GM19351 (cell line): ENCODE results near the gene PLA2G4B.

Experiments used
- ATAC-seq: cut with Tn5 transposase; IDR thresholded peaks from one replicate; pipeline ENCODE4 v1.9.1; 2021; ENCODE audit warnings: mild to moderate bottlenecking, moderate library complexity; ENCODE audit not compliant: unreplicated experiment

The PLA2G4B gene

GRCh38 chr15:41838400-41838897 lies at the start of gene PLA2G4B:
Gene PLA2G4B (plus strand): TSS chr15:41838847. CDS start chr15:41838914, 67 bp downstream.
- no peak for ATAC-seq

- no peak for ATAC-seq
These were observed 49.4 kb upstream of the PLA2G4B start for GRCh38 chr15:41789236-41789635.

- no peak for ATAC-seq
These were observed 49.0 kb upstream of the PLA2G4B start for GRCh38 chr15:41789662-41790061.

DNA sequence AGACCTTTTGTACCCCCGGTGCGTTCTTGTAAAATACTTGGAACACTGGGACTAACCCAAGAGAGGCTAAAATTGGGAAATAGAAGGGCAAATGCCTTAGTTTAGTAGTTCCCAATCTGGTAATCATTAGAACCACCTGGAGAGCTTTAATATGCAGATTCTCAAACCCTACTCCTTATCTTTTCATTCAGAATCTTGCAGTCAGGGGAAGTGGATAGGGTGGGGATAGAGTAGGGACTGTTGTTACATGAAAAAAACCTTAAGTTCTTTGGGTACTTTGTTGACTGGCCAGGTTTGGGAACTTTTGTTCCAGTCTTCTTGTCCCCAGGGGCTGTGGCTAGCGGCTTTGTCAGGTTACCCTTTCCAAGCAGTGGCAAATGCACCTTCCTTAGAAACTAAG lies 48.5 kb upstream of the PLA2G4B start:
- no peak for ATAC-seq

DNA sequence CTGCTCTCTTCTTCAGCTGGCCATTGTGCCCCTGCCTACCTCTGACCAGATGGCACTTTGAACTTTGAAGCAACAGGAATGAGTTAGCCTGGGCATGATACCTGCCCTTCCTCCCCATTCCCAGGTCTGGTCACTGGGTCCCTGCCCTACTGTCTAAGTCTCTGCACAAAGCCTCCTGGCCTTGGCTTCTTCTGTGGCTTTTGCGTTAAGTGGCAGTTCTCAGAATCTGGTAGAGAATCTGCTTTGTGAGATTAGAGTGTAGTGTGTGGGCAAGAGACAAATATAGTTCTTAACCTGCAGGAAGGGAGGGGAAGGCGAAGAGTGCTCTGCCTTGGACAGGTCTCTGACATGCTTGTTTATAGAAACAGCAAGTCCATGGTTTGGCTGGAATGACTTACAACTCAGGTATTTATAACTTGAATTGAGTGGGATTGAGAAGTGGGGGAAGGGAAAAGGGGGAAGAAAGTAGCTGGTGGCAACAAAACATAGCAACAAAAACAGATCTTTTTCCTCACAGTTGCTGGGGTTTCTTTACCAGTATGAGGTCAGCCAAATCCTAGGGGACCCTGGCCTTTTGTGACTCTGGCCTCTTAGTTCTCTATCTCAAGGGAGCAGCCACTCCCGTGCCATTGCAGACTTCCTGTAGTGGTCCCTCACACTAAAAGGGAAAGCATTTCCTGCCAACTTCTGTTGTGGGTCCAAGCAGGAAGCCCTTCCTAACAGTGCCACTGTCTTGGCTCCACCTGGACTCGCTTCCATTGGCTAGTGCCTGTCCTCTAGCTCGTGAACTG lies 47.7 kb upstream of the PLA2G4B start:
- no peak for ATAC-seq

DNA sequence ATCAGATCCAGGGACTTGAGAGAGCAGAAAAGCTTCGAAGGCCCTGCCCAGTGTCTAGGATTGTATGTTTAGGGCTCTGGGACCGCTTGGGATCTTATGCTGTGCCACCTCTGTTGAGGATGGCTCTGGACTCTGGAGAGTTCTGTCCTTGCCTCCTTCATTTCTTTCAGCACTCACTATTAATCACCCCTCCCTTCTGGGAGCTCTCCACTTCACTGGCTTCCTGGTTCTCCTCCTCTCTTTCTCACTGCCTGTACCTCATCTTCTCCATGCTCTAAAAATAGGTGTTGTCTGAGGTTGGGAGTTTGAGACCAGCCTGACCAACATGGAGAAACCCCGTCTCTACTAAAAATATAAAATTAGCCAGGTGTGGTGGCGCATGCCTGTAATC lies 47.1 kb upstream of the PLA2G4B start:
- no peak for ATAC-seq

DNA sequence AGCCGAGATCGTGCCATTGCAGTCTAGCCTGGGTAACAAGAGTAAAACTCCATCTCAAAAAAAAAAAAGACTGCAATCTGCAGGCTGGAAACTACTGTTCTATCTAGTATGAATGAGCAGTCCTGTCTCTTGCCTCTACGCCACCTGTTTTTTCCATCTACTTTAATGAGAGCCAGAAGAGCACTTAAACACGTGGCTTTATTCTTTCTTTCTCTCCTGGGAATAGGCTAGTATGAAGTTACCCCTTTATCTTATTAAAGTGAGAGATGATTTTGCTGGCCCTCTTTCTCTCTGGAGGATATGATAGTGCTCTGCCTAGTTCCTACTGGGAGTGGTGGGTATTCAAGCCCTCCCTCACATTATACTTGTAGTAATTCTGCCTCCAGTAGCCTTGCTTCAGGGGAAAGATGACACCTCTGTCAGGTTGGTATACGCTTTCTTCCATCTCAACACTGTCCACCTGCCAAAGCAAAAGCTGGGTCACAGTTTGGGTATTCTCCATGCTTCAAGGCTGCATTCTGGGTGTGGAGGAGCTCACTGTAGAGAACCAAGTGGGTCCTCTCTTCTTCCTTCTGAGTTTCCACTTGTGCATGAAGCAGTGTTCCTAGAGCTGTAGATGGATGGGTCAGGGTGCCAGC lies 46.5 kb upstream of the PLA2G4B start:
- ATAC-seq = no peak

GRCh38 chr15:41794081-41794480 lies 44.6 kb upstream of the PLA2G4B start:
- no peak for ATAC-seq

DNA sequence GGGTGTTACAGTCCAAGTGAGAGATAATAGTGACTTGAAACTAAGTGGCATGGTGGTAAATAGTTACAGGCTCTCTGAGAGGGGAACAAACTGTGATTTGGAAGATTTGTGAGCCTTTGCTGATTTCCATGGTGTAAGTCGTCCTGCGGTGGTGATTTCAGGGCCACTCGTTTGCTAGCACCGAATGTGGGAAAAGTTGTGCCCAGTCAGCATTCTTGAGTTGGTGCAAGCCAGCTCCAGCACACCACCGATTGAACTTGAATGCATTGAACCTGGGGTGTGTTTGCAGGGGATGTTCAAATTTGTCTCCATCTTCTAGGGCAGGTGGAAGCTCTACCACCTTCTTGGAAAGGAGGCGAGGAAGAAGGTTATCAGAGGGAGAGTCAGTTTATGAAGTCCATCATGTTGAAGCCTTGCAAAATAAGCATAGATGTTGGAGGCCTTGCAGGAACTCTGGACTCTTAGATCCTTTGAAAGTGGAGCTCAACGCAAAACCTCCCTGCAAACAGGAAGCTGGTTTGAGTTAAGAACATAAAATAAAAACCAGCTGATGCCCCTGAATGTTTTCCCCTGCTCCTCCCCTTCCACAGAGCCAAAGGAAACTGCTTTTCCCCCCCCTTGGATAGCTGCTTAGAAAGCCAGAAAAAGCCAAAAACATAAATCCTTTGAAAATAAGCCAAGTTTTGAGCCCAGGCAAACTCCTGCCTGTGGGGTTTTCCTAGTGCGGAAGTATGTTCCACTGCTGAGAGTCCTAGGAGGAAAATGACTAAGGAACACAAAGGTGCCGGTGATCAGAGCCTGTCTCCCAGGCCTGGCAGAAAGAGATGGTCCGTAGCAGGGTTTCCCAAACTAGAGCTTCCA lies 42.4 kb upstream of the PLA2G4B start:
- no peak for ATAC-seq

DNA sequence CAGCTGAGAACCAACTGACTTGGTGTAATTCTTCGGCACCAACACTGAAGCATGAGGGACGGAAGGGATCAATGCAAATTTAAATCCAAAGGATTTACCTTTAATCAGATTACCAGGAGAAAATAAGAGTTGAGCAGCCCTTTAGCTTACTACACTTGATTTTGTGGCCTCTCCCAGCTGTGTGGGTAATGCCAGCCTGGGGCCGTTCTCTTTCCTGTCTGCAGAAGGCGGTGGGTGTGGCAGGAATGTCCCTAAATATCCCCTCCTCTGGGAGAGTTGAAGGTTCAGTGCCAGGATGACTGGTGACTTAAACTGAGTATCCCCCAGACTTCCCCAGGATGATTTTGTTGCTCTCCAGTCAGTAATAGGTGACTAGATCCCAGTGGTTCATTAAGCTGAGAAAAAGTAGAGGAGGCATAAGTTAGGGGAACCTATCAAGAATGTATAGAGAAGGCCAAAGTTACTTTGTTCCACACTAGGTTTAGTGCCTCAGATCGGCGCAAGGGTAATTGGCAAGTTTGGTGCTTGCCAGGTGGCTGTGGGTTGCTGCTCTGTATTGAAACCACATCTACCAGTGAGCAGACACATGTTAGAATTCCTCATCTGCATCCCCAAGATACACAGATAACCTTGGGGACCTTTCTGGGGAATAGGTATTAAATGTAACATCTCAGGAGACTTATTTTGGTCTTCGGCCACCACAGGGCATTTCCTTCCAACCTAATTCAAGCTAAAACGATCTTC lies 41.3 kb upstream of the PLA2G4B start:
- ATAC-seq = no peak

GRCh38 chr15:41798607-41799487 lies 39.8 kb upstream of the PLA2G4B start:
- ATAC-seq = no peak

- ATAC-seq = no peak
These were observed 39.2 kb upstream of the PLA2G4B start for GRCh38 chr15:41799488-41799805.

DNA sequence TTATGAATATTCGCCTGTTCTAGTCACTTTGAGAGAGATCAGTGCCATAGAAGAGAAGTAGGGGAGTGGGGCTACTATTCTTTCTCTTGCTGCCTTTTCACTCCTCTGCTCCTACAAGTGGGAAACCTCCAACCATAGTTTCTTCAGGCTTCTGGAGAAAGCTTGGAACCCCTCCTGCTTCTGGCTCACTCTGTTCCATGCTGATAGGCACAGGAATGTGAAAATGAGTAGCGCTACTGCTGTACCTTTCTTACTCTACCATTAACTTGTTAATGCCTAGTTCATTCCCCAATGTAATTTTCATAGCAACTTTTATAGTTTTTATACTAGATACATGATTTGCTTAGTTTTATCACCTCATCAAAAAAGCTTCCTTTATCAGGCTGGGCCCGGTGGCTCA lies 37.5 kb upstream of the PLA2G4B start:
- ATAC-seq = no peak

GRCh38 chr15:41801850-41802455 lies 36.7 kb upstream of the PLA2G4B start:
- ATAC-seq = no peak

DNA sequence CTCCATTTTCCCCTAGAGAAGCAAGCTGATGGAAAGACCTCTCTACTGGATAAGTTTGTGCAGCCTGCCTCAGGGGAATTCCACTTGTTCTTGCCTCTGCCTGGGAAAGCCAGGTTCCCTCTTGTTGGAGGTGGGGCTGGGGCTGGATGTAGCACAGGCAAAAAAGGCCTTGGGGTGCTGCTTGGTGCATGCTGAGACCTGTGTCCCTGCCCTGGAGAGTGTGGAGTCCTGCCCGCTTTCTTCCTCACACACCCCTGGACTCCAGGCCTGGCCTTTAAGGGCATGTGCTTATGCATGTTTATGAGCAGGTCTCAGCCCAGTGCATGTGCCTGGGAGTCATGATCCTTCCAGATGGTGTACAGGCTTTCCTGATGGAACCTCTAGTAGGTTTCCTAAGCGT lies 34.3 kb upstream of the PLA2G4B start:
- no peak for ATAC-seq

- ATAC-seq = no peak
These were observed 33.6 kb upstream of the PLA2G4B start for GRCh38 chr15:41804916-41805666.

DNA sequence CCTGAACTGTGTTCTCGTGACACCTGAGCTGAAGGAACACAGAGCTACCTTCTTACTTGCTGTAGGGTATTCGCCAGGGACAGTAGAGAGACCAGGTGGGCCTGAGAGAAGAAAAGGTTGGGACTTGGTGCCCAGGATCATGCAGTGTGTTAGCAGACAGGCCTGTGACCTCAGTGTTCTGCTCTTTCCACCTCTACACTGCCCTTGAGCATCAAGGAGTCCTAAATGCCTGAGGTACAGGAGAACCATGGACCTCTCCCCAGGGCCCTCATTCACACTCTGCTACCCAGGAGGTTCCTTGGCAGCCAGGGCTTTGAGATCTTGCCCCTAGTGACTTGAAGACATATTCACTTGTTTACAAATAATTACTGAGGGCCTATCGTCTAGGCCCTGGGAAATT lies 32.9 kb upstream of the PLA2G4B start:
- no peak for ATAC-seq

DNA sequence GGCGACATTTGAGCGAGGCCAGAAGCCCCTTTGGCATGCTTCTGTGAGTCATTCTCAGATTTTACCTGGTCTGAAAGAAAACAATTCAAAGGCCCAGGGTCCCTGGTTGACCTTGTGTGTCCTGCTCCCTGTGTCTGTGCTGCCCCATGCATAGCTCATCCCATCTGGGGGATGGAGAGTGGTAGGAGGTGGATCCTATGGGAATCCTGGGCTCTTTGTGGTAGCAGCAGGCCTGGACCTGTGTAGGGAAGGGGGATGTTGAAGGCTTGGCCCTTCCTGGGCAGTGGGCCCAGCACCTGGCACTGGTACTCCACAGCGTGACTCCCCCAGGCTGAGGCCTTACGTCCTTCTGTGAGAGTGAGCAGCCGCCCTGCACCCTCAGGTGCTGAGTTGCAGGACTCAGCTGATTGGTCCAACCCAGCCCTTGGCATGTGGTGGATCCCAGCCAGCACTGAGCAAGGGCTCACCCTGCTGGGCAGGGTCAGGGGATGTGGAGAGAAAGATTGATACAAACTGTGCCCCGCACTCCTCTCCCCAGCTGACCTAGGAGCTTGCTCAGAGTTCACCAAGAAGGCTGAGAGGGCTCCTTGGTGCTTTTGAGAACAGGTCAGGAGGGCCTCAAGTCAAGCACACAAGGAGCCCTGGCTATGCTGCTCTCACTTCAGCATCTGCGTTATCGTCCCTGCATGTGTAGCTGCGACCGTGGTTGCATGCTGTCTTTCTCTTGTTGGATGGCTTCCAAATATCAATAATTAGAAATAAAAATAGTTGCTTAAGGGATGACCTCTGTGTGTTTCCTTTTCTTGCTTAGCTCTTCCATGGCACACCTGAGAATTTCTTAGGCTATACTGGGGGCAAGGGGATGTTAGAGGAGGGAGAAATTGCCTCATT lies 32.1 kb upstream of the PLA2G4B start:
- no peak for ATAC-seq
